ENCODE results near the gene NHERF1. TPM values are rescaled to one million over a fixed set of nuclear protein-coding genes. Genes with fewer than 3 reads are reported as not detected.

NHERF1 gene
- total and polyA plus RNA-seq, 5 experiments from 2014 or later: 158 to 351 (median 277) TPM

DNA sequence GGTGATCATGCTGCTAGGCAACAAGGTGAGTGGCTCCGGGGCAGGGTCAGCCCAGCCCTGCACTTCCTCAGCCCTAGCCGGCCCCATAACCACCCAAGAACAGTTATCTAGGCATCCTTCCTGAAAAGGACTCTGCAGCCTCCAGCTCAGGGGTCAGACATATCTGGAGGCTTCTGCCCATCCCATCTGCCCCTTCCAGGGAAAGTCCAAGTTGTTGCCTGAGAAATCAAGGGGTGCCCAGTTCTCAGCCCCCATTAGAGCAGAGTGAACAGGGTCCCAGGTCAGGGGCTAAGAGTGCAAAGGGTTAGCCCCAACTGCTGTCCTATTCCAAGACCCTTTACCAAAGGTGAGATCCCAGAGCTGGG, 4.1 kb upstream of the NHERF1 start:
- Mint-ChIP-seq H3K27me3 (no peaks in the 10 kb centered on the region), H3K9me3 (no peaks in the 10 kb centered on the region), H3K4me3 (peak overlapping the region; percentile 40 to 88 (median 75)), H3K27ac (peak overlapping the region; percentile 61 to 99 (median 95)), H3K4me1 (peaks cover 34 to 80% (median 78%) of the 10 kb centered on the region in 4 donors), H3K36me3 (peaks cover 0 to 1% (median 0%) of the 10 kb centered on the region in 3 donors)
- ATAC-seq (no peak), DNase-seq (no peak)
- POLR2A ChIA-PET: interaction anchor here (0.6 to 13.2 kb wide), 8 partner anchors 7 to 268 kb away, joined by 3 to 231 read pairs (median 8); partner anchors contain the start of genes MRPL58, NAT9 and RAB37

DNA sequence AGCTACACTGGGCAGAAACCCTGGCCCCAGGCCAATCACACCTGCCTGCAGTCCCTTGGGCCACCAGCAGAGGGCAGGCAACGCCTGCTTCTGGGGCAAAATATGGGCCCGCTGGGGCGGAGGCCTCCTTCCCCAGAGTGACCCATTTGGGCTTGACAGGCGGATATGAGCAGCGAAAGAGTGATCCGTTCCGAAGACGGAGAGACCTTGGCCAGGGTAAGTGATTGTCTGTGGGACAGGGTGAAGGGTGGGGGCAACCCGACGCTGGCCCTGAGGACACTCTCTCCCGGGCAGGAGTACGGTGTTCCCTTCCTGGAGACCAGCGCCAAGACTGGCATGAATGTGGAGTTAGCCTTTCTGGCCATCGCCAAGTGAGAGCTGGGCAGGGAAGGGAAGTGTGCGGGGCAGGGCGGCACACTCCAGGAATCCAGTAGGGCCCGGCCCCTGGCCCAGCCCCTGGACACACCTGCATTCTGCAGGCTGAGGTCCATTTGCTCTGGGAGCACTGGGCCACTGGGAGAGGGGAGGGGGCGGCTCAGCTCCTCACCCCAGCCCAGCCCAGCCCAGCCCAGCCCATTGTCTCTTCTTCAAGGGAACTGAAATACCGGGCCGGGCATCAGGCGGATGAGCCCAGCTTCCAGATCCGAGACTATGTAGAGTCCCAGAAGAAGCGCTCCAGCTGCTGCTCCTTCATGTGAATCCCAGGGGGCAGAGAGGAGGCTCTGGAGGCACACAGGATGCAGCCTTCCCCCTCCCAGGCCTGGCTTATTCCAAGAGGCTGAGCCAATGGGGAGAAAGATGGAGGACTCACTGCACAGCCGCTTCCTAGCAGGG, 3.5 kb upstream of the NHERF1 start:
- ATAC-seq (peak in 1 of 2 donors; percentile 5), DNase-seq (peak; percentile 60 to 90 (median 78))
- POLR2A ChIA-PET: interaction anchor here (0.6 to 13.2 kb wide), 13 partner anchors 7 to 268 kb away, joined by 3 to 231 read pairs (median 4); partner anchors contain the start of genes FDXR, MRPL58, NAT9 and RAB37
- Mint-ChIP-seq H3K27ac (peak overlapping the region; percentile 61 to 99 (median 95)), H3K27me3 (no peaks in the 10 kb centered on the region), H3K4me1 (peaks cover 37 to 79% (median 74%) of the 10 kb centered on the region in 4 donors), H3K9me3 (no peaks in the 10 kb centered on the region), H3K36me3 (peaks cover 4 to 5% (median 4%) of the 10 kb centered on the region in 3 donors), H3K4me3 (peak overlapping the region in 9 of 10 donors; percentile 40 to 88 (median 78))

DNA sequence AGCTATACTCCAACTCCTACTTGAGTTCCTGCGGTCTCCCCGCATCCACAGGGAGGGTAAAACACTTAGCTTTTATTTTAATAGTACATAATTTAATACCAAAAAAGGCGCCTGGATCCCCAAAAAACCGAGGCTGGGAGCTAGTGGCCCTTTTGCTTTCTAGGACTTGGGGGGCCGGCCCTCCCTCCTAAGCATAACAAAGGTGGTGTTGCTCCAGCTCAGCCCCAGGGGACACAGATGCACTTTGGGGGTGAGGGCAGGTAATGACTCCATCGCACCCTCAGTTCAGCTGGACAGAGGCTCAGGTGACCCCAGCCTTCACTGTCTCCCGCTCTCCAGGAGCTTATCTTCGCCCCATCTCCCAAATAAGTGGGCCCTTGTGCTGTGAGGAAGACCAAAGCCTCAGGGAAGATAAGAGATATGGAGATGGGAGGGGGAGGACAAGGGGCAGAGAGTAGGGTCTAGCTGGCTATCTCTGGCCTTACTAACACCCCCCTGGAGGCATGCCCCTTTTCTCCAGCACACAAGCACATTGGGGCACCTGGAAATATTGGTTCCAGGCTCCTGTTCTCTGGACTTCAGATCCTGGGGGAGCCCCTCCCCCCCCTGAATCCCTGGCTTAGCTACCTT, 2.8 kb upstream of the NHERF1 start:
- Mint-ChIP-seq H3K27me3 (no peaks in the 10 kb centered on the region), H3K9me3 (no peaks in the 10 kb centered on the region), H3K27ac (peak overlapping the region in 5 of 10 donors; percentile 46 to 82 (median 55)), H3K4me3 (no peak overlapping the region), H3K36me3 (peaks cover 4 to 5% (median 4%) of the 10 kb centered on the region in 3 donors), H3K4me1 (peaks cover 35 to 78% (median 71%) of the 10 kb centered on the region in 4 donors)
- no peak for ATAC-seq
- POLR2A ChIA-PET: interaction anchor here (0.7 to 13.2 kb wide), 12 partner anchors 8 to 148 kb away, joined by 3 to 231 read pairs (median 5); partner anchors contain the start of genes FDXR, NAT9 and RAB37
- DNase-seq: no peak

DNA sequence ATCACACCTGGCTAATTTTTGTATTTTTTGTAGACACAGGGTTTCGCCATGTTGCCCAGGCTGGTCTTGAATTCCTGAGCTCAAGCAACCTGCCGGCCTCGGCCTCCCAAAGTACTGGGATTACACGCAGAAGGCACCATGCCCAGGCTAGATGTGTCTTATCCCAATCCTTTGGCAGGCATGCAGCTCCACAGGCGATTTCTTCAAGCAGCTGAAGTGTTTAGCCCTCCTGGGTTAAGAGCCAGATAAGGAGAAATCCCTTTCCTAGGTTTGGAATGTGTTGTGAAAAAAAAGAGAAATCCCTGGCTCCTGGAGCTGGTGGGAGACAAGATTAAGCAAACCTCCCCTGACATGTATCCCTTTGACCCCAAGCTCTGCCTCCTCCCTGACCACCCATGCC, 2.1 kb upstream of the NHERF1 start:
- H3K4me1 Mint-ChIP-seq: peaks cover 42 to 78% (median 71%) of the 10 kb centered on the region in 4 donors
- DNase-seq: no peak
- no peaks in the 10 kb centered on the region for H3K27me3 Mint-ChIP-seq
- peak overlapping the region in 9 of 10 donors; percentile 52 to 94 (median 82) for H3K27ac Mint-ChIP-seq
- POLR2A ChIA-PET: interaction anchor here (0.8 to 13.2 kb wide), 8 partner anchors 8 to 126 kb away, joined by 4 to 231 read pairs (median 5); partner anchors contain the start of genes FDXR, NAT9 and RAB37
- ATAC-seq: no peak
- H3K9me3 Mint-ChIP-seq: no peaks in the 10 kb centered on the region
- peaks cover 4 to 5% (median 4%) of the 10 kb centered on the region in 3 donors for H3K36me3 Mint-ChIP-seq
- H3K4me3 Mint-ChIP-seq: peak overlapping the region in 8 of 10 donors; percentile 69 to 97 (median 77)

DNA sequence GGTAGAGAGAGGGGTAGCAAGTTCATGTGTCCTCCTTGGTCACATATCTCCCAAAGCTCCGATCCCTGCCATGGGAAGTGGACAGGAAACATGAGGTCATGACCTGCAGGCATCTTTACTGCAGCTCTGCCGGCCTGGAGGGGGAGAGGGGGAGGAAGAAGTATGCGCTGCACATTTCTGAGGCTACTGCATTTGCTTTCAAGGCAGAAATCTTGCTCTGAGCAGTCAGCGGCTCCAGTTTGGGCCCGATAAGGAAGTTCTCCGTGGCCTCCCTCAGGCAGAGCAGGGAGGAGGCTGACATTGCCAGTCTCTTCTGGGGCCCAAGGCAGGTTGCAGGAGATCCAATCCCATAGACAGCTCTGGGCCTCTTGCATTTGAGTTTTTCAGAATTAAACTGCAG, 1.5 kb upstream of the NHERF1 start:
- peak overlapping the region in 9 of 10 donors; percentile 52 to 94 (median 82) for H3K27ac Mint-ChIP-seq
- DNase-seq (no peak), ATAC-seq (no peak)
- no peaks in the 10 kb centered on the region for H3K9me3 Mint-ChIP-seq
- peaks cover 41 to 78% (median 71%) of the 10 kb centered on the region in 4 donors for H3K4me1 Mint-ChIP-seq
- no peaks in the 10 kb centered on the region for H3K27me3 Mint-ChIP-seq
- H3K36me3 Mint-ChIP-seq: peaks cover 4 to 5% (median 4%) of the 10 kb centered on the region in 3 donors
- POLR2A ChIA-PET: interaction anchor here (0.6 to 13.2 kb wide), 7 partner anchors 9 to 115 kb away, joined by 3 to 231 read pairs (median 9); partner anchors contain the start of genes NAT9 and RAB37
- H3K4me3 Mint-ChIP-seq: peak overlapping the region; percentile 69 to 99 (median 77)

DNA sequence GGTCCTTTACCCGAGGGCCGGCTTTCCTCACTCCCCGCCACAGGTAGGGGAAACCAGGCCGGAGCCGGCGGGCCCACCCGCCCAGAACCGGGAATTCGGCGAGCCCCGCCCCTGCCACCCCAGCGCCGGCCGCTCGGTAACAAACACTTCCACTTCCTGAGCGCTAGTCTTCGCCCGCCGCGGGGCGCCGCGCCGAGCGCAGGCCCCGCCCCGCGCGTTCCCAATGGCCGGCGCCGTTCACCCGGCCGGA, 224 bp upstream of the NHERF1 start:
- peak overlapping the region; percentile 69 to 99 (median 77) for H3K4me3 Mint-ChIP-seq
- peaks cover 43 to 78% (median 71%) of the 10 kb centered on the region in 4 donors for H3K4me1 Mint-ChIP-seq
- no peaks in the 10 kb centered on the region for H3K9me3 Mint-ChIP-seq
- ATAC-seq: no peak
- H3K27ac Mint-ChIP-seq: peak overlapping the region in 5 of 10 donors; percentile 58 to 94 (median 82)
- peaks cover 4 to 15% (median 9%) of the 10 kb centered on the region in 3 donors for H3K36me3 Mint-ChIP-seq
- DNase-seq: no peak
- POLR2A ChIA-PET: interaction anchor here (0.7 to 13.2 kb wide), 6 partner anchors 11 to 329 kb away, joined by 4 to 231 read pairs (median 83); partner anchors contain the start of genes FDXR, NAT9 and RAB37
- H3K27me3 Mint-ChIP-seq: no peaks in the 10 kb centered on the region

DNA sequence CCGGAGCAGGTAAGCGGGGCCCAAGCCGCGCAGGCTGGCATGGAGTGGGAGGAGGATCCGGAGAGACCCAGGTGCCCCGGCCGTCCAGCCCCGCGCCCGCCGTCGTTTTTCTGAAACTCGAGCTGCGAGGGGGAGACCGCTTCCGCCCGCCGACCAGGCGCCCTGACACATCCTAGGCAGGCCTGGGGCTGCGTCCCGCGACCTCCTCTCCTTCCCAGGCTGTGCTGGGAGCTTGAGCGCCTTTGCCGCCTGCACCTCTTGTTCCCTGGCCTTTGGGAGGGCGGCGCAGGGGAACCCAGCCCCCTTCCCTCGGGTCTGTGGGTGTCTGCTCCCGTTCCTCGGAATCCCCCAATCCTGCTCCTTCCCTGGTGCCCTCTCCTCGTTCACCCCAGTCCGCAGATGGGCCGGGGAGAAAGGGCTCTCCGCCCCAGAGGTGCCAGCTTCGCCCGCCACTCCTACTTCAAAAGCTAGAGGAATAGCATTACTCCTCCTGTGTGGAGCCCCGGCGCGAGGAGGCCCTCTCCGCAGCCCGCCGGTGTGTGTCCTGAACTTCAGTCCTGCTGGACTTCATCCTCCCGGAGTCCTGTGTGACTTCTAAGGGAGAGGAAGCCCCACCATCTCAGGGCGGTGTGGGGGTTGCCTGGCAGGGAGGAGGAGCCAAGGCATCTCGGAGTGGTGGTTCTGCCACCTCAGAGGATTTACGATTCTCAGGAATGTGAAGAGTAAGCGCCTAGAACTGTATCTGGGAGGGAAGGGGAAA, 1.0 kb downstream of the NHERF1 start:
- Mint-ChIP-seq H3K4me1 (peaks cover 35 to 78% (median 70%) of the 10 kb centered on the region in 4 donors), H3K27ac (peak overlapping the region; percentile 87 to 97 (median 94)), H3K9me3 (no peaks in the 10 kb centered on the region), H3K27me3 (no peaks in the 10 kb centered on the region), H3K36me3 (peaks cover 4 to 26% (median 8%) of the 10 kb centered on the region in 3 donors), H3K4me3 (peak overlapping the region; percentile 92 to 100 (median 98))
- peak in 6 of 10 donors; percentile 19 to 54 (median 38) for DNase-seq
- POLR2A ChIA-PET: interaction anchor here (0.8 to 13.2 kb wide), 12 partner anchors 8 to 124 kb away, joined by 3 to 231 read pairs (median 10); partner anchors contain the start of genes FDXR, NAT9 and RAB37
- ATAC-seq: peak; percentile 4 to 16

DNA sequence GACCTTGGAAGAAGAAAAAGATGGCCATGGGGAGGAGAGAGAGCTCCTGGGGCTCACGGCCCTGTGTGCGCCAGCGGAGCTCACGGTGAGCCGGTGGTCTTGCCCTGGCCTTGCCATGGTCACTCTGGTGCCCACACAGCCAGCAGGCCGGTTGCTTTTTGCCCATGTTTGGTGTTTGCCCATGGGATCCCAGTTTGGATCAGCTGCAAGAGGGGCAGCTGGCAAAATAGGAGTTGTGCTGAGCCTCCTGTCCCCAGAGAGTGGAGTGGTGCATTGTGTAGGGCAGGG, 1.6 kb downstream of the NHERF1 start:
- Mint-ChIP-seq H3K36me3 (peaks cover 4 to 31% (median 8%) of the 10 kb centered on the region in 3 donors), H3K4me1 (peaks cover 35 to 78% (median 70%) of the 10 kb centered on the region in 4 donors), H3K27me3 (no peaks in the 10 kb centered on the region), H3K27ac (peak overlapping the region; percentile 87 to 97 (median 94)), H3K4me3 (peak overlapping the region; percentile 92 to 100 (median 98)), H3K9me3 (no peaks in the 10 kb centered on the region)
- no peak for ATAC-seq
- POLR2A ChIA-PET: interaction anchor here (1.0 to 13.2 kb wide), 11 partner anchors 8 to 123 kb away, joined by 3 to 231 read pairs (median 14); partner anchors contain the start of genes FDXR, NAT9 and RAB37
- no peak for DNase-seq

DNA sequence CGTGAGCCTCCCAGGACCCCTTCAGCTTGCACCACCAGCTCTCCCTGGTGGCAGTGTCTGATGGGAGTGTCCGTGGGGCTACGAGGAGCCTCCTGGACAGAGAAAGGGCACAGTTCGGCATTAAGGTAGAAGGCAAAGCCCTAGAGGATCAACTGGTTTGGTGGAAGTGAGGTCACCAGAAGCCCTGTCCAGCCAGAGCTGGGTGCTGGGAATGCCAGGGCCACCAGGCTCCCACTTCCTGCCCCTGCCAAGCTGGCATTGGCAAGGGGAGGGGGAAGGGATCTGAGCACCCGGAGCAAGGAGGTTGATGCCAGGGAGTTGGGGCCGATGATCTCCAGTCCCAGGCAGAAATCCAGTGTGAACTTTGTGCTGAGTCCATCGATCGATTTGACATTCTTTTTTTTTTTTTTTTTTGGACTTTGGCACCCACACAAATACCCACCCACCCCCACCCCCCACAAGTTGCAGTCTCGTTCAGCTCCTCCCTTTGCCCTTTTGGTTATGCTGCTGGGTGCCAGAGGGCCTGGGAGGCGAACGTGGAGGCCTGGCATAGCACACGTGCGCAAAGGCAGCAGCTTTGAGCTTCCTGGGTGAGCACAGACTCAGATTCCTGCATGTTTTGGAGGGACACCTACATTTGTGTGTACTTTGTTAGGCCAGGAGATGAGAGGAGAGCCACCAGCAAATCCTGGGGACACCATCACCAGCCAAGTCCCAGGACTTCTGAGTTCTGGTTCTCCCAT, 2.1 kb downstream of the NHERF1 start:
- Mint-ChIP-seq H3K4me3 (peak overlapping the region; percentile 92 to 100 (median 98)), H3K36me3 (peaks cover 4 to 36% (median 8%) of the 10 kb centered on the region in 3 donors), H3K27ac (peak overlapping the region; percentile 87 to 97 (median 94)), H3K9me3 (no peaks in the 10 kb centered on the region), H3K4me1 (peaks cover 39 to 82% (median 75%) of the 10 kb centered on the region in 4 donors), H3K27me3 (no peaks in the 10 kb centered on the region)
- POLR2A ChIA-PET: interaction anchor here (1.0 to 13.2 kb wide), 9 partner anchors 9 to 117 kb away, joined by 3 to 231 read pairs (median 23); partner anchors contain the start of genes NAT9 and RAB37
- ATAC-seq (no peak), DNase-seq (no peak)

DNA sequence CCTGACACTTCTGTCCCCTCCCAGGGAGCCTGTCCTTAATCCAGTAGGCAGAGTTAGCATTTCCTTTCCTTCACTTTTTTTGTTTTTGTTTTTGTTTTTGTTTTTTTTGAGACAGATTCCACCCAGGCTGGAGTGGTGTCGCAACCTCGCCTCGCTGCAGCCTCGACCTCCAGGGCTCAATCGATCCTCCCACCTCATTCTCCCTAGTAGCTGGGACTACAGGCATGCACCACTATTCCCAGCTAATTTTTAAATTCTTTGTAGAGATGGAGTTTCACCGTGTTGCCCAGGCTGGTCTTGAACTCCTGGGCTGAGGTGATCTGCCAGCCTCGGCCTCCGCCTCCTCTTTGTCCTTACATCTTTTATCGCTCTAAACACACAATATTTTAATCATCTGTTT, 4.0 kb downstream of the NHERF1 start:
- Mint-ChIP-seq H3K9me3 (no peaks in the 10 kb centered on the region), H3K36me3 (peaks cover 4 to 36% (median 8%) of the 10 kb centered on the region in 3 donors), H3K27me3 (no peaks in the 10 kb centered on the region), H3K4me3 (peak overlapping the region; percentile 92 to 100 (median 98)), H3K4me1 (peaks cover 38 to 80% (median 73%) of the 10 kb centered on the region in 4 donors), H3K27ac (peak overlapping the region; percentile 71 to 97 (median 92))
- POLR2A ChIA-PET: interaction anchor here (8.5 to 13.2 kb wide), 3 partner anchors 15 to 24 kb away, joined by 113 to 231 read pairs (median 200); partner anchors contain the start of genes NAT9 and RAB37
- DNase-seq: no peak
- no peak for ATAC-seq
